ENCODE measurements around the gene CHCHD3. TPM values are rescaled to one million over a fixed set of nuclear protein-coding genes. Genes with fewer than 3 reads are reported as not detected.

CHCHD3 gene
- polyA plus RNA-seq, 1 donor (not counting 4 experiments of a cell fraction or from before 2014, with no cell fraction given): 59.2 TPM

GRCh38 chr7:132993377-132994013, 88.4 kb downstream of the CHCHD3 start:
- no peaks in the 10 kb centered on the region for H3K36me3 ChIP-seq (ENCODE audit: control insufficient read depth in 2 of 2, extremely low read depth in 1 of 2, insufficient read depth in 2 of 2, low read length in 2 of 2)

GRCh38 chr7:132991615-132992587, 90.0 kb downstream of the CHCHD3 start:
- Histone ChIP-seq H3K9me1 (ENCODE audit: control insufficient read depth, extremely low read depth, insufficient read depth, low read length) (no peaks in the 10 kb centered on the region), H3K4me2 (ENCODE audit: control insufficient read depth, extremely low read depth, insufficient read depth, low read depth, low read length) (no peak overlapping the region), H4K20me1 (ENCODE audit: control insufficient read depth, extremely low read depth, insufficient read depth, low read length) (no peaks in the 10 kb centered on the region), H3K9ac (ENCODE audit: control insufficient read depth, extremely low read depth, insufficient read depth, low read length) (no peak overlapping the region), H3K4me3 (ENCODE audit: control insufficient read depth in 2 of 3, extremely low read depth in 1 of 3, insufficient read depth in 2 of 3, low read depth in 1 of 3, low read length in 3 of 3) (no peak overlapping the region), H3K4me1 (ENCODE audit: control insufficient read depth, extremely low read depth, insufficient read depth, low read length) (no peaks in the 10 kb centered on the region), H3K27me3 (ENCODE audit: control insufficient read depth, extremely low read depth, insufficient read depth, low read length) (no peaks in the 10 kb centered on the region), H3K27ac (ENCODE audit: control insufficient read depth, insufficient read depth, low read length) (no peak overlapping the region), H3K9me3 (ENCODE audit: control insufficient read depth, low read depth, low read length) (no peaks in the 10 kb centered on the region), H3K79me2 (ENCODE audit: control insufficient read depth, insufficient read depth, low read length) (peaks cover 29% of the 10 kb centered on the region), H3K36me3 (ENCODE audit: control insufficient read depth in 2 of 2, extremely low read depth in 1 of 2, insufficient read depth in 2 of 2, low read length in 2 of 2) (no peaks in the 10 kb centered on the region), H2AFZ (ENCODE audit: control insufficient read depth, low read length) (no peak overlapping the region)
- dilution Hi-C loops (cut with MboI; ENCODE audit: extremely low pct_ligation_motif_present, low sequenced_read_pairs): no loop called here
- no peak for TF ChIP-seq CTCF (optimal IDR thresholded peaks at IDR 0.05 in 1 of 3, IDR thresholded peaks at IDR 0.05 in 1 of 3, conservative IDR thresholded peaks at IDR 0.05 in 1 of 3; ENCODE audit: extremely low read depth in 1 of 3, insufficient read depth in 2 of 3, low read length in 3 of 3)
- no peak for DNase-seq (ENCODE audit: low read depth, low spot score)
- FAIRE-seq: no peak

More at GRCh38 chr7:132993377-132994013, 88.4 kb downstream of the CHCHD3 start:
- no peaks in the 10 kb centered on the region for H4K20me1 ChIP-seq (ENCODE audit: control insufficient read depth, extremely low read depth, insufficient read depth, low read length)
- peaks cover 33% of the 10 kb centered on the region for H3K79me2 ChIP-seq (ENCODE audit: control insufficient read depth, insufficient read depth, low read length)
- H3K4me2 ChIP-seq (ENCODE audit: control insufficient read depth, extremely low read depth, insufficient read depth, low read depth, low read length): no peak overlapping the region
- H3K4me3 ChIP-seq (ENCODE audit: control insufficient read depth in 2 of 3, extremely low read depth in 1 of 3, insufficient read depth in 2 of 3, low read depth in 1 of 3, low read length in 3 of 3): no peak overlapping the region
- FAIRE-seq (no peak), DNase-seq (ENCODE audit: low read depth, low spot score) (no peak)
- no peaks in the 10 kb centered on the region for H3K9me1 ChIP-seq (ENCODE audit: control insufficient read depth, extremely low read depth, insufficient read depth, low read length)
- dilution Hi-C loops (cut with MboI; ENCODE audit: extremely low pct_ligation_motif_present, low sequenced_read_pairs): no loop called here
- no peak overlapping the region for H2AFZ ChIP-seq (ENCODE audit: control insufficient read depth, low read length)
- no peaks in the 10 kb centered on the region for H3K9me3 ChIP-seq (ENCODE audit: control insufficient read depth, low read depth, low read length)
- no peaks in the 10 kb centered on the region for H3K27me3 ChIP-seq (ENCODE audit: control insufficient read depth, extremely low read depth, insufficient read depth, low read length)
- H3K9ac ChIP-seq (ENCODE audit: control insufficient read depth, extremely low read depth, insufficient read depth, low read length): no peak overlapping the region
- TF ChIP-seq CTCF (optimal IDR thresholded peaks at IDR 0.05 in 1 of 3, IDR thresholded peaks at IDR 0.05 in 1 of 3, conservative IDR thresholded peaks at IDR 0.05 in 1 of 3; ENCODE audit: extremely low read depth in 1 of 3, insufficient read depth in 2 of 3, low read length in 3 of 3) (no peak), EZH2 (IDR thresholded peaks at IDR 0.05; ENCODE audit: low read length) (no peak)
- H3K4me1 ChIP-seq (ENCODE audit: control insufficient read depth, extremely low read depth, insufficient read depth, low read length): no peaks in the 10 kb centered on the region
- no peak overlapping the region for H3K27ac ChIP-seq (ENCODE audit: control insufficient read depth, insufficient read depth, low read length)
